Ovary (tissue), 3 donors: ENCODE data around the gene BRAT1.

Source experiments
- POLR2A ChIP-seq: fragments of 450-650 bp; IDR thresholded peaks from one replicate; pipeline ENCODE4 v1.6.1; 2017; ENCODE audit warnings: antibody characterized with exemption, mild to moderate bottlenecking, moderate library complexity
- TF ChIP-seq, protein P1 (sequence below), 3 donors: fragments of 450-650 bp in 2 of 3; fragments of 200-600 bp in 1 of 3; IDR thresholded peaks; one replicate each; pipeline versions ENCODE4 v1.5.1 to v1.8.0; 2016 to 2022; ENCODE audit warnings: antibody characterized with exemption in 3 of 3, mild to moderate bottlenecking in 1 of 3
- donor health status: DM: no; HTN: no; CAD: no.

DNA sequence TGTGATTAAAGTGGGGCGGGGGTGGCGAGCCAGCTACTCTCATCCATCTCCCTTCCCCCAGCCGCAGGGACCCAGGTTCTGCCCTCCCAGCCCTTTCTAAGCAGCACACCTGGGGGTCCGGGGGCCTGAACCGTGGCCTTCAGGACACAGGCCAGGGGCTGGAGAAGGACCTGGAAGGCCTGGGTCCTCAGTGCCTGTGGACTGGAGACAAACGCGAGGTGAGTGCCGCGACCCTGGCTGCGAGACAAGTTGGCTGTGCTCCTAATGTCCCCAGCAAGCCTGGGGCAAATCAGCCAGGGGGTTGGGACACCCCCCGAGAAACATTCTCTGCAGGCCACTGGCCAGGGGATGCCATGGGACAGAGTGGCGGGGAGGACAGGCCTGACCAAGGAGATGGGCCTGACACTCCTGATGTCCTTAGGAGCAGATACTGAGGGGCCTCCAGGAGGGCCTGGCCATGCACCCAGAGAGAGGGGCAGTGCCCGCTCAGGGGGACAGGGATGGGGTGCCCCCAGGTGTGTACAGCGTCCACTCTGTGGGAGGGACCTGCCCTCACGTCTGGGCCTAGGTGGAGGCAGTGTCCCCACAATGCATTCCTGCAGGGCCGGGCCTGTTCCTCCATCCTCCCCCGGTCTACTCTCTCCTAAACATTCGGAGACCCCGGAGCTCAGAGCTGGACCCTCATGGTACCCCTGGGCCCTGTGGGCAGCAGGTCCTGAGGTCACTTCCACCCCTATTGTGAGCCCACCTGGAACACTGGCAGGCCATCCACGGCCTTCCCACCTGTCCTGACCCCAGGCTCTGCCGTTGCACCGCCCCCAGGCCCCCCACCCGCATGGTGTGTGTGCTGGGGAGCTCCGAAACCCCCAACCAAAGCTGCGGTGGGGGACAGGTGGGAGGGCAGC is 13.1 kb downstream of the BRAT1 start:
- TF ChIP-seq, protein P1, sequence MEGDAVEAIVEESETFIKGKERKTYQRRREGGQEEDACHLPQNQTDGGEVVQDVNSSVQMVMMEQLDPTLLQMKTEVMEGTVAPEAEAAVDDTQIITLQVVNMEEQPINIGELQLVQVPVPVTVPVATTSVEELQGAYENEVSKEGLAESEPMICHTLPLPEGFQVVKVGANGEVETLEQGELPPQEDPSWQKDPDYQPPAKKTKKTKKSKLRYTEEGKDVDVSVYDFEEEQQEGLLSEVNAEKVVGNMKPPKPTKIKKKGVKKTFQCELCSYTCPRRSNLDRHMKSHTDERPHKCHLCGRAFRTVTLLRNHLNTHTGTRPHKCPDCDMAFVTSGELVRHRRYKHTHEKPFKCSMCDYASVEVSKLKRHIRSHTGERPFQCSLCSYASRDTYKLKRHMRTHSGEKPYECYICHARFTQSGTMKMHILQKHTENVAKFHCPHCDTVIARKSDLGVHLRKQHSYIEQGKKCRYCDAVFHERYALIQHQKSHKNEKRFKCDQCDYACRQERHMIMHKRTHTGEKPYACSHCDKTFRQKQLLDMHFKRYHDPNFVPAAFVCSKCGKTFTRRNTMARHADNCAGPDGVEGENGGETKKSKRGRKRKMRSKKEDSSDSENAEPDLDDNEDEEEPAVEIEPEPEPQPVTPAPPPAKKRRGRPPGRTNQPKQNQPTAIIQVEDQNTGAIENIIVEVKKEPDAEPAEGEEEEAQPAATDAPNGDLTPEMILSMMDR (IDR thresholded peaks at IDR 0.05) = no peak
- TF ChIP-seq POLR2A = no peak
